ENCODE measurements around the gene ZNF324B.
"Not testable (repeated sequence)": the region's sequence is repeated elsewhere in the genome, so short reads cannot be mapped to it uniquely, and the experiment has no call there.

The ZNF324B gene

DNA sequence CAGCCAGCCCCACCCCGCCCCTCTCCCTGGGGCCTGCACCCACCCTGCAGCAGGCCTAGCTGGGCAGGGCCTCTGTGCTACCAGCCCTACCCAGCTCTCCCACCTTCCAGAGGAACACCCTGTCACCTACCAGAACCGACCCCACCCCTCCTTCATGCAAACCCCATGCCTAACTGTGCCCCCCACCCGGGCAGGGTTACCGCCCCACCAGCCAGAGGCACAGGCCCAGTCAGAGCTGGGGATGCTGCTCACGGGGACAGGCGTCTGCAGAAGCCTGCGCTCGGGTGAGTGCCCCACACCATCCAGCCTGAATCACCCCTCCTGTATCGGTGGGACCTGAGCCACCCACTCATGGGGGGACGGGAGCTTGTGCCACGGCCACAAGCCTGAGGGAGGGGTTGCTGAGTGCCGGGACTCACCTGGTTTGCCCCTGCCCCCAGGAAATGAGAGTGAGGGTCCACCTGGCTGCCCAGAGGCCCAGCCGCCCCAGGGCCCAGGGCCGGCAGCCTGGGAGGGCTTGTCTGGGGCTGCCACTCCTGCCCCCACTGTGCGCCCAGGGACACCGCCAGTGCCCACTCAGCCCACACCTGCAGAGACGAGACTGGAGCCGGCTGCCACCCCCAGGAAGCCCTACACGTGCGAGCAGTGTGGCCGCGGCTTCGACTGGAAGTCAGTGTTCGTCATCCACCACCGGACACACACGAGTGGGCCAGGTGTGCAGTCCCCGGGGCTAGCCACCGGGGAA lies 28.5 kb downstream of the ZNF324B start:
- no peak for DNase-seq (ENCODE audit: low read depth in 1 of 2, low spot score in 1 of 2)

DNA sequence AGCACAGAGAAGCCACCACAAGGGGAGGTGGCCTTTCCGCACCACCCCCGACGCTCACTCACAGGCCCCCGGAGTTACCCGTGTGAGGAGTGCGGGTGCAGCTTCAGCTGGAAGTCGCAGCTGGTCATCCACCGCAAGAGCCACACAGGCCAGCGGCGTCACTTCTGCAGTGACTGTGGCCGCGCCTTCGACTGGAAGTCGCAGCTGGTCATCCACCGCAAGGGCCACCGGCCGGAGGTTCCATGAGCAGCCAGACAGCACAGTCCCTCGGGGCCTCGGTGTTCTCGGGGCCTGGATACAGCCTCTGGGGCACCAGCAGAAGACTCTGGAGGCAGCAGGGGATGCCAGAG lies 29.0 kb downstream of the ZNF324B start:
- DNase-seq (ENCODE audit: low read depth in 1 of 2, low spot score in 1 of 2) = no peak

GRCh38 chr19:58480831-58481230 lies 29.4 kb downstream of the ZNF324B start:
- no peak for DNase-seq (ENCODE audit: low read depth in 1 of 2, low spot score in 1 of 2)

- no peak for DNase-seq (ENCODE audit: low read depth in 1 of 2, low spot score in 1 of 2)
These were observed 30.9 kb downstream of the ZNF324B start for GRCh38 chr19:58482372-58482771.

DNA sequence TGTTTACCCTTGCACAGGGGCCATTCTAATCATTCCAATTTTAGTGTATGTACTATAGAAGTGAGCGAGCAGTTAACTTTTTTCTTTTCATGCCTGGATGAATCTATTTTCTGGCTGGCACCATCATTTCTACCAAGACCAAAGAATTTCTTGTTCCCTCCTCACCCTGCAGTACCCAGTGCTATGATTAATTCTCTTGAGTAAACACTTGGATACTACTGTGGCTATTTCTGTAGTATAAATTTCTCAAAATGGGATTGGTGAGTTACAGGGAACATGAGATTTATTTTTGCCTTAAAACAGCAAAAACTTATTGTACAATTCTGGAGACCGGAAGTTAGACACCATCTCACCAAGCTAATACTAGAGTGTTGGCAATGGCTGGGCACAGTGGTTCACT lies 32.4 kb downstream of the ZNF324B start:
- DNase-seq (ENCODE audit: low read depth in 1 of 2, low spot score in 1 of 2) = no peak

- DNase-seq (ENCODE audit: low read depth in 1 of 2, low spot score in 1 of 2) = not testable (repeated sequence)
These were observed 32.9 kb downstream of the ZNF324B start for GRCh38 chr19:58484349-58484748.

DNA sequence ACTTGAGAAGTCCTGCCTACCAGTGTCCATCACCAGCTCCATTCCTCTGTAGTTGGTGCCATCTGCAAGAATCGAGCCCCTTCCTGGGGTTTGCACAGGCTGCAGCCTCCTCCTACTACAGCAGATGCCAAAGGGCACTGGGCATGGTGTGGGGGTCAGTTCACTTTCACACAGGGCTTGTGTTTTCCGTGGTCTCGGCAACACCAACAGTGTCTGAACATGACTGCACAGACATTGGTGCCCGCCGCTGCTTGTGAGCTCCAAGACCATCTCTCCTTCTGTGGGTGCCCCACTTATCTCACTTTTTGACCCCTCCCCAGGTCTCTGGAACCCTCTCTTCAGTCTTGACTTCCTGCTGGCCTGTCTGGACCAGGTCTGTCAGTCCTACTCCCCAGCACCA lies 40.0 kb downstream of the ZNF324B start:
- no peak for DNase-seq (ENCODE audit: low read depth in 1 of 2, low spot score in 1 of 2)

DNA sequence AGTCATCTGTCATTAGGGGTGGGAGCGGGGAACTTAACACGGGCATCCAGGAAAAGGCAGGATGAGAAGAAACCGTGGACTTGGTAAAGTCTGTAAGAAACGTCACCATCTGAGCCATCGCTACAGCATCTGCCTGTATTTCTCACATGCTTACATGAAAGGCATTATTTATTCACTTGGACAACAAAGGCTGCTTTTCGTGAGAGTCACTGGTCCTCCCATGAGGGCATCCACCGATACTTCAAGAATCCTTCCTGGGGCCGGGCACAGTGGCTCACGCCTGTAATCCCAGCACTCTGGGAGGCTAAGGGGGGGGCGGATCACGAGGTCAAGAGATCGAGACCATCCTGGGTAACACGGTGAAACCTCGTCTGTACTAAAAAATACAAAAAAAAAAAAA lies 40.8 kb downstream of the ZNF324B start:
- no peak for DNase-seq (ENCODE audit: low read depth in 1 of 2, low spot score in 1 of 2)

DNA sequence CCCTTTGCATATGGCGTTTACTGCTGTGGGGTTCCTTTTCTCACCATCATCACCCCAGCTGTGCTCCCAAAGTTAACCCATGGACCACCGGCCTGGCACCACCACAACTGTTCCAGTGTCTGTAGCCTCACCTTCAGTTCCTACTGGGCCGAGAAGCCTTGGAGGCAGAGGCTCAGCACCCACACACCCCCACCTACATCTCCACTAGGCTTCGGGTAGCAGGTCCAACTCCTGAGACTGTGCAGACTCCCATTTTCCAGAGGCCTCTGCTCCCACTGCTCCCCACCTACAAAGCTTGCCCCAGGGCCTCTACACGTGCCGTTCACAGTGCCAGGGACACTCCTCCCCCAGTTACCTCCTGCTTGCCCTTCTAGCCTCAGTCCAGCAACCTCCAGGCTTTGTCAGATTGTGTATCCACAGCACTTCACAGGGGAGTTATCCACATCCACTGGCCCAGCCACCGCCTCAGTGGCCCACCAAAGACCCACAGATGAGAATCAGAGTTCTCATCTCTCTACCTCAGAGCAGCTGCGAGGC lies 46.3 kb downstream of the ZNF324B start:
- no peak for DNase-seq (ENCODE audit: low read depth in 1 of 2, low spot score in 1 of 2)

DNA sequence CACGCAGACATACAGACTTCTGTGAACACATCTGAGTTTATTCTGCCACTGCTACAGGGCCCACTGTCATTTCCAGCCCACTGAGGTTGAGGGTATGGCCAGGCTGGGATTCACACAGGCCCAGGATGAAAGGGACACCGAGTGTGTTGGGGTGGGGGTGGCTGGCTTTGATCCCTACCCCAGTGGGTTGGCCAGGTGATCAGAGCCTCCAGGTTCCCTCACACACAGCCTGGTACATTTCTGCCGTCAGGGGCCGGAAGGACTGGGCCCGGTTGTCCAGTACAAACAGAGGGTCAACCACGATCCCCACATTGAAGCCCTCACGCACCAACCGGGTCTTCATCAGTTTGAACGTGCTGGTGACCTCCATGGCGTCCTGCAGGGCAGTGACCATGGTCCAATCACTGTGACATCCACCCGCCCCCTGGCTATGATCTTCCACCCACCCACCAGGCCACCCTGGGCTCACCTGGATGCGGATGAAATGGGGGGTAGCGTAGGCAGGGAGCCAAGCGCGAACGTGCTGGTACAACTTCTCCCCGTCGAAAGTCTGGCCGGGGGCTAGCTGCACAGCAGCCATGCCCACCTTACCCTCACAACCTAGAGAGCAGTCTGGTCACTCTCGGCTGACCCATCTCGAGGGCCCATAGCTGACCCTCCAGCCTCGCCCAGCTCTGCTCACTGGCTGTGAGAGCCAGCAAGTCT lies 47.0 kb downstream of the ZNF324B start:
- DNase-seq (ENCODE audit: low read depth in 1 of 2, low spot score in 1 of 2) = no peak

DNA sequence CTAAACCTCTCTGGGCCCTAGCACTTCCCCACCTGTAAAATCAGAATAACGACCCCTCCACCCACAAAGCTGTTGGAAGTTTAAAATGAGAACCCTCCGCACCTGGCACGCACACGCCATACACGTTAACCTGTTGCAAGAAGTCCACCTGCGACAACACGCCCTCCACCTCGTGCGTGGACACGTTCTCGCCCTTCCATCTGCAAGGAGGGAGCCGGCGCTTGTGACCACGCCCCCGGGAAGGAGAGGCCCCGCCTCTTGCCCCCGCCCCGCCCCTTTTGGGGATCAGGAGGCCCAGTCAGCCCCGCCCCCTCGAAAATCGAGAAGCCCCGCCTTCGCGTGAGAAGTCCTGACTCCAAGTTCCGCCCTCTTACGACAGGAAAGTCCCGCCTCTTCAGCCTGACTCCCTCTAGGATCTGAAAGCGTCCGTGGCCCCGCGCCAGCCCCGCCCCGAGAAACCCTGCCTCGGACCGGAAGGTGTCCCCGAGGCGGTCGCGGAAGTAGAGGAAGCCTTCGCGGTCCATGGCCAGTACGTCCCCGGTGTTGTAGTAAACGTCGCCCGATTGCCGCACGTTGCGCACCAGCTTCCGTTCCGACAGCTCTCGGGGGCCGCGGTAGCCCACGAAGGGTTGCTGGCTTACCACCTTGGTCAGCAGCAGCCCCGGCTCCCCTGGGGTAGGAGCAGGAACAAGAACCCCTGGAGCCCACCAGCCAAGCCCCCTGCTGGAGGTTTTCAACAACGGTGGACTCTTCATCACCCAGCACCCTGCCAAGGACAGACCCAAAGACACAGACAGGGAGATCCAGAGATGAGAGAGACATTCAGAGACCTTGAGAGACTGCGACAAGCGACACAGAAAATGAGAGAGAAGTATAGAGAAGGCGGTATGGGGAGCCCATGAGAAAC lies 47.9 kb downstream of the ZNF324B start:
- DNase-seq (ENCODE audit: low read depth in 1 of 2, low spot score in 1 of 2) = peak; percentile 94 to 99

GRCh38 chr19:58500242-58500641 lies 48.8 kb downstream of the ZNF324B start:
- no peak for DNase-seq (ENCODE audit: low read depth in 1 of 2, low spot score in 1 of 2)

All from activated CD4-positive, alpha-beta T cell treated with anti-CD3 and anti-CD28 coated beads, Interleukin-2, amount 50 U/mL, for 24 hours (primary cell).